ENCODE measurements around the gene MT1G.

- TF ChIP-seq CTCF (IDR thresholded peaks at IDR 0.05) (no peak), POLR2AphosphoS5 (IDR thresholded peaks at IDR 0.05) (no peak), POLR2A (IDR thresholded peaks at IDR 0.05) (no peak), EP300 (IDR thresholded peaks at IDR 0.05) (no peak)
Observed at GRCh38 chr16:56683424-56684172, 15.7 kb upstream of the MT1G start.
